Endothelial cell of umbilical vein (primary cell): ENCODE measurements around the gene RNU6-9. TPM values are rescaled to one million over a fixed set of nuclear protein-coding genes. Genes with fewer than 3 reads are reported as not detected.
A peak's percentile ranks its signal among the peaks of the same experiment; 100 is the strongest.

ENCODE experiments used
- BruUV-seq: library from RNA; stranded (reverse); fragments of 400-500 nt; replicated peaks from 2 replicates; lab custom pipeline; 2021; lab: Mats Ljungman, UMichigan
- CTCF ChIA-PET: fragments of 300-600, 350-600 bp; sonication (Branson Sonifier 250); formaldehyde crosslinking; loops from one replicate; lab custom pipeline; 2021; ENCODE audit warnings: antibody characterized with exemption, inconsistent platforms; lab: Charles Lee
- POLR2A ChIA-PET: fragments of 300-600, 350-600 bp; sonication (Branson Sonifier 250); formaldehyde crosslinking; loops from one replicate; lab custom pipeline; 2021; ENCODE audit warnings: antibody characterized with exemption, inconsistent platforms; lab: Charles Lee
- DNase-seq: peaks from one replicate; pipeline ENCODE4 v3.0.0-alpha.2; 2011; ENCODE audit warnings: low read depth, low spot score
- FAIRE-seq: peaks from 2 replicates; lab custom pipeline; 2011; peaks lifted over from hg19 to GRCh38; lab: Jason Lieb, UNC
- H2AFZ ChIP-seq: 2 replicates; pipeline ENCODE4 v1.6.0; 2012; ENCODE audit warnings: low read depth, low read length, control low read depth, inconsistent platforms
- H3K27ac ChIP-seq: 2 replicates; pipeline ENCODE4 v1.5.1; 2011; ENCODE audit warnings: low read depth, mild to moderate bottlenecking, control low read depth, low read length, moderate library complexity; ENCODE audit not compliant: insufficient read depth
- H3K27me3 ChIP-seq, 2 experiments: 2 replicates each; pipeline versions ENCODE4 v1.6.0 to v1.6.1; 2011; ENCODE audit warnings: low read length in 2 of 2, mixed read lengths in 1 of 2; ENCODE audit not compliant: control insufficient read depth in 2 of 2, insufficient read depth in 2 of 2
- H3K36me3 ChIP-seq, 2 experiments: 2 replicates in 1 of 2; 3 replicates in 1 of 2; pipeline ENCODE4 v1.5.1; 2011; ENCODE audit warnings: low read length in 2 of 2, mild to moderate bottlenecking in 1 of 2, moderate library complexity in 1 of 2; ENCODE audit not compliant: control insufficient read depth in 2 of 2, insufficient read depth in 2 of 2; ENCODE audit errors: extremely low read depth in 1 of 2
- H3K4me1 ChIP-seq: 3 replicates; pipeline ENCODE4 v1.5.1; 2011; ENCODE audit warnings: mild to moderate bottlenecking, low read length; ENCODE audit not compliant: control insufficient read depth, insufficient read depth; ENCODE audit errors: extremely low read depth
- H3K4me2 ChIP-seq: 2 replicates; pipeline ENCODE4 v1.6.1; 2011; ENCODE audit warnings: low read length, control low read depth, mixed read lengths; ENCODE audit not compliant: insufficient read depth
- H3K4me3 ChIP-seq, 3 experiments: fragments of 200-600 bp in 1 of 3; sonication (generic), shearing (Covaris generic) in 1 of 3; replicated peaks in 1 of 3; 2 replicates each; pipeline ENCODE4 v1.5.1; 2011 to 2016; ENCODE audit warnings: control low read depth in 3 of 3, low read length in 3 of 3, mild to moderate bottlenecking in 2 of 3, inconsistent platforms in 1 of 3, low read depth in 1 of 3, moderate library complexity in 1 of 3; ENCODE audit not compliant: insufficient read depth in 1 of 3
- H3K79me2 ChIP-seq: 2 replicates; pipeline ENCODE4 v1.6.0; 2012; ENCODE audit warnings: low read length, inconsistent platforms; ENCODE audit not compliant: control insufficient read depth, insufficient read depth
- H3K9ac ChIP-seq: replicated peaks from 2 replicates; pipeline ENCODE3; 2011; ENCODE audit warnings: low read length, control low read depth; ENCODE audit not compliant: insufficient read depth; ENCODE audit errors: extremely low read depth
- H3K9me1 ChIP-seq: replicated peaks from 3 replicates; pipeline ENCODE4 v1.6.0; 2011; ENCODE audit warnings: mild to moderate bottlenecking, low read length; ENCODE audit not compliant: control insufficient read depth, insufficient read depth; ENCODE audit errors: extremely low read depth
- H3K9me3 ChIP-seq: replicated peaks from 2 replicates; pipeline ENCODE4 v1.5.1; 2012; ENCODE audit warnings: low read length, inconsistent platforms; ENCODE audit not compliant: control insufficient read depth, insufficient read depth
- H4K20me1 ChIP-seq: replicated peaks from 2 replicates; pipeline ENCODE3; 2011; ENCODE audit warnings: mild to moderate bottlenecking, low read length; ENCODE audit not compliant: control insufficient read depth, insufficient read depth; ENCODE audit errors: extremely low read depth
- CTCF ChIP-seq, 2 donors: IDR thresholded peaks; 1 replicate in 1 of 2; 2 replicates in 1 of 2; pipeline ENCODE4 v1.5.1; 2011; ENCODE audit warnings: low read length in 2 of 2, mild to moderate bottlenecking in 2 of 2, moderate library complexity in 2 of 2, control low read depth in 1 of 2, inconsistent platforms in 1 of 2, low read depth in 1 of 2; ENCODE audit not compliant: insufficient read depth in 1 of 2; ENCODE audit errors: extremely low read depth in 1 of 2
- EZH2 ChIP-seq: IDR thresholded peaks from 2 replicates; pipeline ENCODE4 v1.6.1; 2012; ENCODE audit warnings: borderline replicate concordance, low read depth, mild to moderate bottlenecking, moderate library complexity, low read length, inconsistent platforms; ENCODE audit not compliant: severe bottlenecking
- FOS ChIP-seq: IDR thresholded peaks from 2 replicates; pipeline ENCODE4 v1.6.1; 2011; ENCODE audit warnings: mild to moderate bottlenecking, low read length, moderate library complexity, borderline replicate concordance; ENCODE audit not compliant: insufficient read depth
- GATA2 ChIP-seq: IDR thresholded peaks from 2 replicates; pipeline ENCODE4 v1.7.0; 2011; ENCODE audit warnings: low read depth, mild to moderate bottlenecking, moderate library complexity, mixed read lengths, low read length; ENCODE audit not compliant: insufficient read length, insufficient read depth
- JUN ChIP-seq: IDR thresholded peaks from 2 replicates; pipeline ENCODE4 v1.6.1; 2011; ENCODE audit warnings: borderline replicate concordance, low read depth; ENCODE audit not compliant: insufficient read length, insufficient read depth
- MAX ChIP-seq: IDR thresholded peaks from 2 replicates; pipeline ENCODE4 v1.6.1; 2011; ENCODE audit not compliant: insufficient read depth, insufficient read length
- POLR2A ChIP-seq: IDR thresholded peaks from 2 replicates; pipeline ENCODE4 v1.6.1; 2012; ENCODE audit warnings: low read depth, mild to moderate bottlenecking, control low read depth, low read length
- POLR2AphosphoS5 ChIP-seq: IDR thresholded peaks from 2 replicates; pipeline ENCODE4 v1.6.1; 2012; ENCODE audit warnings: low read depth, mild to moderate bottlenecking, control low read depth, low read length, moderate library complexity; ENCODE audit not compliant: insufficient read depth
- dilution Hi-C: fragments of 300-500 bp; cut with MboI; formaldehyde crosslinking; loops from one replicate; pipeline ENCODE4 v1.15.0; 2019; ENCODE audit warnings: low sequenced_read_pairs; ENCODE audit not compliant: extremely low pct_ligation_motif_present
- intact Hi-C: fragments of 100-400 bp; cut with micrococcal nuclease; formaldehyde crosslinking; loops from one replicate; pipeline ENCODE4 v1.10.0; 2022
- polyA plus RNA-seq, 4 experiments: library from polyadenylated mRNA; depleted of rRNA in 3 of 4; stranded (reverse) in 3 of 4; unstranded in 1 of 4; fragments of >200 nt; gene quantifications; 2 replicates each; pipeline versions ENCODE4 v1.2.1 to v1.2.3, GENCODE V29; 2011 to 2012; ENCODE audit warnings: missing spikeins in 1 of 4
- total RNA-seq: library from RNA; stranded (reverse); gene quantifications from 2 replicates; pipeline ENCODE4 v1.2.3, GENCODE V29; 2021

The RNU6-9 gene
- total and polyA plus RNA-seq, 2 donors (not counting 3 experiments of a cell fraction or from before 2014, with no cell fraction given) = not detected

GRCh38 chr19:862581-863314 is 30.5 kb upstream of the RNU6-9 start:
- no peak overlapping the region for H3K27ac ChIP-seq
- H3K4me1 ChIP-seq = no peaks in the 10 kb centered on the region
- no peaks in the 10 kb centered on the region for H4K20me1 ChIP-seq
- H3K9me3 ChIP-seq = no peaks in the 10 kb centered on the region
- no peak for TF ChIP-seq POLR2AphosphoS5
- TF ChIP-seq FOS = no peak
- no peak for TF ChIP-seq EZH2
- TF ChIP-seq JUN = no peak
- TF ChIP-seq CTCF (IDR thresholded peaks at IDR 0.05; ENCODE audit: extremely low read depth in 1 of 2, insufficient read depth in 1 of 2, low read depth in 1 of 2, low read length in 2 of 2) = no peak
- no peak for TF ChIP-seq POLR2A
- no peak for TF ChIP-seq GATA2
- no peak for TF ChIP-seq MAX
- FAIRE-seq (peak; percentile 37), DNase-seq (peak; percentile 47)
- peak overlapping the region; percentile 43 for H2AFZ ChIP-seq
- H3K79me2 ChIP-seq = no peaks in the 10 kb centered on the region
- dilution Hi-C loops (no loop called here), intact Hi-C loops (loop anchor here (2.0 kb wide), 2 partner anchors 46 to 58 kb away; no protein-coding TSS in a partner anchor)
- H3K4me2 ChIP-seq = no peak overlapping the region
- no TSS peak for BruUV-seq
- H3K9ac ChIP-seq = no peak overlapping the region
- H3K9me1 ChIP-seq = no peaks in the 10 kb centered on the region
- H3K4me3 ChIP-seq = no peak overlapping the region
- ChIA-PET POLR2A (interaction anchor here (0.6 to 1.1 kb wide), 2 partner anchors 32 to 122 kb away, joined by 4 to 6 read pairs; no protein-coding TSS in a partner anchor), CTCF (interaction anchor here (0.9 to 2.4 kb wide), 12 partner anchors 10 to 121 kb away, joined by 3 to 16 read pairs (median 5); partner anchors contain the start of genes MED16, PRTN3, RNU6-9 and WDR18)
- peaks cover 0 to 2% of the 10 kb centered on the region in 2 experiments for H3K27me3 ChIP-seq
- peaks cover 0 to 3% of the 10 kb centered on the region in 2 experiments for H3K36me3 ChIP-seq
